ENCODE measurements around the gene GREB1L.

- TF ChIP-seq POLR2A (IDR thresholded peaks at IDR 0.05) = no peak
- no peak for TF ChIP-seq CTCF (IDR thresholded peaks at IDR 0.05)
These were observed 260.6 kb downstream of the GREB1L start for GRCh38 chr18:21502661-21503060.

Data from right lobe of liver (tissue), 4 donors.